Stomach (tissue), 4 donors: Measurements from ENCODE around the gene SYDE1.

Experiments used
- POLR2A ChIP-seq, 4 donors: fragments of 450-650 bp; IDR thresholded peaks; one replicate each; pipeline ENCODE4 v1.6.1; 2016; ENCODE audit warnings: antibody characterized with exemption in 4 of 4, control low read depth in 2 of 4, mild to moderate bottlenecking in 1 of 4, moderate library complexity in 1 of 4
- POLR2AphosphoS5 ChIP-seq, 3 donors: sonication (generic); formaldehyde crosslinking; IDR thresholded peaks; one replicate each; pipeline ENCODE4 v1.6.1; 2016; ENCODE audit warnings: antibody characterized with exemption in 3 of 3
- TF ChIP-seq, protein P1 (sequence below), 7 experiments: fragments of 450-650 bp in 4 of 7; fragments of 200-600 bp in 3 of 7; sonication (generic) in 3 of 7; IDR thresholded peaks; one replicate each; pipeline ENCODE4 v1.5.1; 2016 to 2019; ENCODE audit warnings: antibody characterized with exemption in 7 of 7, control low read depth in 2 of 7, mild to moderate bottlenecking in 1 of 7

DNA sequence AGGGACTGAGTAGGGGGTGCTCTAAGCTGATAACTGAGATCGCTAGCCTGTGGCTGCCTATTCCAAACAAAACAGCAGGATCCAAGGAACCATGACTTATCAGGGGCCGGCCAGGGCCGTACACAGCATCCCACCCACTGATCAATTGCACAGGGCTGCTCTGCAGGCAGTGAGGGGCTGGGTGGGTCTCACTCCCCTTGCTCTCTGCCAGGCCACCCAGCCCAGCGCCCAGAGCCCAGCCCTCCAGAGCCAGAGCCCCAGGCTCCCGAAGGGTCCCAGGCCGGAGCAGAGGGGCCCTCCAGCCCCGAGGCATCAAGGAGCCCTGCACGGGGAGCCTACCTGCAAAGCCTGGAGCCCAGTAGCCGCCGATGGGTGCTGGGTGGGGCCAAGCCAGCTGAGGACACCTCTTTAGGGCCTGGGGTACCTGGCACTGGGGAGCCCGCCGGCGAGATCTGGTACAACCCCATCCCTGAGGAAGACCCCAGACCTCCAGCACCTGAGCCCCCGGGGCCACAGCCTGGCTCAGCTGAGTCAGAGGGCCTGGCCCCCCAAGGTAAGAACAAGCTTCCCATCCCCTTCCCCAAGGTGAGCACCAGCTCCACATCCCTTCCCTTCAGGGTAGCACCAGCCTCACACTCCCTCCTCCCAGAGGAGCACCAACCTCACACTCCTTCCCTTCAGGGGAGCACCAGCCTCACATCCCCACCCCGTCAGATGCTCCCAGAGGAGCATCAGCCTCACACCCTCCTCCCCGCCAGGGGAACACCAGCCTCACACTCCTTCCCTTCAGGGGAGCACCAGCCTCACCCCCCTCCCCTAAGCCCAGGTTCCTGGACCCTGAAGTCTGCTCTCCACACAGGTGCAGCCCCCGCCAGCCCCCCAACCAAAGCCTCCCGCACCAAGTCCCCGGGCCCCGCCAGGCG lies 1.9 kb downstream of the SYDE1 start:
- TF ChIP-seq, protein P1, sequence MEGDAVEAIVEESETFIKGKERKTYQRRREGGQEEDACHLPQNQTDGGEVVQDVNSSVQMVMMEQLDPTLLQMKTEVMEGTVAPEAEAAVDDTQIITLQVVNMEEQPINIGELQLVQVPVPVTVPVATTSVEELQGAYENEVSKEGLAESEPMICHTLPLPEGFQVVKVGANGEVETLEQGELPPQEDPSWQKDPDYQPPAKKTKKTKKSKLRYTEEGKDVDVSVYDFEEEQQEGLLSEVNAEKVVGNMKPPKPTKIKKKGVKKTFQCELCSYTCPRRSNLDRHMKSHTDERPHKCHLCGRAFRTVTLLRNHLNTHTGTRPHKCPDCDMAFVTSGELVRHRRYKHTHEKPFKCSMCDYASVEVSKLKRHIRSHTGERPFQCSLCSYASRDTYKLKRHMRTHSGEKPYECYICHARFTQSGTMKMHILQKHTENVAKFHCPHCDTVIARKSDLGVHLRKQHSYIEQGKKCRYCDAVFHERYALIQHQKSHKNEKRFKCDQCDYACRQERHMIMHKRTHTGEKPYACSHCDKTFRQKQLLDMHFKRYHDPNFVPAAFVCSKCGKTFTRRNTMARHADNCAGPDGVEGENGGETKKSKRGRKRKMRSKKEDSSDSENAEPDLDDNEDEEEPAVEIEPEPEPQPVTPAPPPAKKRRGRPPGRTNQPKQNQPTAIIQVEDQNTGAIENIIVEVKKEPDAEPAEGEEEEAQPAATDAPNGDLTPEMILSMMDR (IDR thresholded peaks at IDR 0.05): no peak
- no peak for TF ChIP-seq POLR2A (IDR thresholded peaks at IDR 0.05)
- no peak for TF ChIP-seq POLR2AphosphoS5 (IDR thresholded peaks at IDR 0.05)
